Fibroblast of mammary gland (primary cell): ENCODE data around the gene PIK3IP1.
A peak's percentile ranks its signal among the peaks of the same experiment; 100 is the strongest.

ENCODE experiments used
- DNase-seq: peaks from one replicate; pipeline ENCODE4 v3.0.0-alpha.2; 2010; ENCODE audit warnings: low read depth
- H3K4me3 ChIP-seq: 2 replicates; pipeline ENCODE4 v1.5.1; 2011; ENCODE audit warnings: low read depth, mild to moderate bottlenecking, low read length, moderate library complexity; ENCODE audit not compliant: control insufficient read depth
- TF ChIP-seq, protein P1 (sequence below): conservative IDR thresholded peaks from 2 replicates; pipeline ENCODE4 v1.5.1; 2011; ENCODE audit warnings: low read depth, low read length, inconsistent platforms; ENCODE audit not compliant: control insufficient read depth, insufficient read depth

The PIK3IP1 gene

GRCh38 chr22:31295360-31295759, 3.1 kb upstream of the PIK3IP1 start:
- TF ChIP-seq, protein P1, sequence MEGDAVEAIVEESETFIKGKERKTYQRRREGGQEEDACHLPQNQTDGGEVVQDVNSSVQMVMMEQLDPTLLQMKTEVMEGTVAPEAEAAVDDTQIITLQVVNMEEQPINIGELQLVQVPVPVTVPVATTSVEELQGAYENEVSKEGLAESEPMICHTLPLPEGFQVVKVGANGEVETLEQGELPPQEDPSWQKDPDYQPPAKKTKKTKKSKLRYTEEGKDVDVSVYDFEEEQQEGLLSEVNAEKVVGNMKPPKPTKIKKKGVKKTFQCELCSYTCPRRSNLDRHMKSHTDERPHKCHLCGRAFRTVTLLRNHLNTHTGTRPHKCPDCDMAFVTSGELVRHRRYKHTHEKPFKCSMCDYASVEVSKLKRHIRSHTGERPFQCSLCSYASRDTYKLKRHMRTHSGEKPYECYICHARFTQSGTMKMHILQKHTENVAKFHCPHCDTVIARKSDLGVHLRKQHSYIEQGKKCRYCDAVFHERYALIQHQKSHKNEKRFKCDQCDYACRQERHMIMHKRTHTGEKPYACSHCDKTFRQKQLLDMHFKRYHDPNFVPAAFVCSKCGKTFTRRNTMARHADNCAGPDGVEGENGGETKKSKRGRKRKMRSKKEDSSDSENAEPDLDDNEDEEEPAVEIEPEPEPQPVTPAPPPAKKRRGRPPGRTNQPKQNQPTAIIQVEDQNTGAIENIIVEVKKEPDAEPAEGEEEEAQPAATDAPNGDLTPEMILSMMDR, result no peak
- DNase-seq, result no peak
- H3K4me3 ChIP-seq, result no peak overlapping the region

GRCh38 chr22:31291481-31292235, 630 bp downstream of the PIK3IP1 start:
- peak; percentile 36 for DNase-seq
- TF ChIP-seq, protein P1, result no peak
- peak overlapping the region; percentile 71 for H3K4me3 ChIP-seq

DNA sequence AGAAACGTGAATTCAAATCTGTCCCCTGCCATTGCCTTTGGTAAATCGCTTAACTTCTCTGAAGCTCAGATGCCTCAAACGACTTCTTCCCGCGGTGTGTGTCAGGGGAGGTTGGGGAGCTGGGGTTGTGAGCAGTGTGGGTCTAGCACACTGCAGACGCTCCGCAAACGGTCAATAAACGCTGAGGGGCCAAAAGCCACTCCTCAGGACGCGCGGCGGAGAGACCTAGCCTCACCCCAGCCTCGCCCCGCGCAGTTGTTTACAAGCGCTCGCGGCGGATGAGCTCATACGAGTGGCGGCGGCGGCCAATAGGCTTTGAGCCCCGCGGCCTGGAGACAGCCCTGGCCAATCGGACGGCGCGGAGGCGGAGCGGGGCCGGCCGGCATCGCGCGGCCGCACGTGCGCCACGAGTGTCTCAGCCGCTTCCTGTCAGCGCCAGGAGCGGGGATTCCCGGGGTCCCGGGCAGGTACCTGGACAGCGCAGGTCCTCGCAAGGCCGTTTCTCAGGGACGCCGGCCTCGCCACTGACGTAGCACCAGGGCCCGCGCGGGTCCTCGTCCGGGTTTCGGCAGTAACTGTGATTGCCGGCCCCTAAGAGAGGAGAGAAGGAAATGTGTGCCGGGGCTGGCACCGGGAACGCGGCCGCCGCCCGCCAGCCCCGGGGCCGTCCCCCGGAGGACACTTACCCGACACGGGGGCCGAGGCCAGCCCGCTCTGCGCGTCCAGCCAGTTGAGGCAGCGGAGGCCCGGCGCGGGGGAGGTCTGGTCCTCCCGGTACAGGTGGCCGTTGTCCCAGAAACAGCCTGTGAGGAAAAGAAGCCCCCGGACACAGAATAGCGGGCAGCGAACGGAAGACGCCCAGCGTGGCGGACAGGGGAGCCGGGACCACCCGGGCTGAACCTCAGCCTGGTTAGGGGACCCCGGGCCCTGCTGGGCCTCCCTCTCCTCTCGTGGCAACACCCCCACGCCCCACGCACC, 1.5 kb downstream of the PIK3IP1 start:
- TF ChIP-seq, protein P1, result no peak
- DNase-seq, result peak; percentile 86
- H3K4me3 ChIP-seq, result peak overlapping the region; percentile 71

GRCh38 chr22:31289344-31289743, 2.9 kb downstream of the PIK3IP1 start:
- DNase-seq, result no peak
- no peak overlapping the region for H3K4me3 ChIP-seq
- TF ChIP-seq, protein P1, result no peak

- DNase-seq, result no peak
- TF ChIP-seq, protein P1, result no peak
- no peak overlapping the region for H3K4me3 ChIP-seq
These were observed 3.6 kb downstream of the PIK3IP1 start for GRCh38 chr22:31288496-31289240.

GRCh38 chr22:31287818-31288495, 4.3 kb downstream of the PIK3IP1 start:
- TF ChIP-seq, protein P1, result no peak
- DNase-seq, result no peak
- no peak overlapping the region for H3K4me3 ChIP-seq
